DMS114 treated with DMSO at 0.1 percent for 48 hours (cell line): ENCODE results near the gene MAPK8IP2.
A peak's percentile ranks its signal among the peaks of the same experiment; 100 is the strongest.

Experiments used
- DNase-seq: peaks from one replicate; lab custom pipeline; 2025; ENCODE audit not compliant: unreplicated experiment; lab: John Stamatoyannopoulos, UW

The MAPK8IP2 gene

DNA sequence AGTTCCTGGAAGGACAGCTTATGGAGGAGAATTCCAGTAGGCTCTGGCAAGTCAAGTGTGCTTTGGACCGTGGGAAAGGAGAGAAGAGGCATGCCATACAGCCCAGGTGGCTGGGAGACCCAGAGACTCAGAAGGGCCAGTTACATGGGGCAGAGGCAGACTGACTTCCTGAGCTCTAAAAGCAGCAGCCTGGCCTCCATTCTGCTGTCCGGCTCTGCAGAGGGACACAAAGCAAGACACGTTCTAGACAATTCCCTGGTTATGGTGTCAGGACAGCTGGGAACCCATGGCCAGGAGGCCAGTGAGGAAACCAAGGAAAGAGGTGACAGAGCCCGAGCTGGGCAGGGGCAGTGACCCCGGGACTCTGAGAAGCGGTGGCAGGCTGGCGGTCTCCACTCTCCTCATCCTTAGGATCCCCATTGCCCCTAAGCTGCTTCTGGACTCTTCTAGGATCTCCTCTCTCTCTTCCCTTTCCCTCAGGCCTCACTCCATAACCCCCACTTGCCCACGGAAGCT lies 25.1 kb upstream of the MAPK8IP2 start:
- no peak for DNase-seq

DNA sequence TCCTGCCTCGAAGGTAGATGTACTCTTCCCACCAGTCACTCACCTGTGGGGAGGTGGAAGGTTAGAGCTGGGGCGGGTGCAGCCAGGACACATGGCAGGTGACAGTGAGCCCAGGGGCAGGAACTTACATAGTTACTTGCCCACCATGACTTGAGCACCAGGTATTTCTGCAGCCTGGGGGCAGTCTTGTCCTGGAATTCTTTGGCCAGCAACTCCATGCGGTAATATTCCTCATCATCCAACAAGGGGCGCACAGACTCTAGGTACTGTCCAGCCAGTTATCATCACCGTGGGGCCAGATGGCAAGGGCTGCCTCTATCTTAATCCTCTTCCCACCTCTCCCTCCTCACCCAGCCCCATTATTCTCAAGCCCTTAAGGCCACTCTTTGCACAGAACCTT lies 24.5 kb upstream of the MAPK8IP2 start:
- DNase-seq = peak; percentile 38

DNA sequence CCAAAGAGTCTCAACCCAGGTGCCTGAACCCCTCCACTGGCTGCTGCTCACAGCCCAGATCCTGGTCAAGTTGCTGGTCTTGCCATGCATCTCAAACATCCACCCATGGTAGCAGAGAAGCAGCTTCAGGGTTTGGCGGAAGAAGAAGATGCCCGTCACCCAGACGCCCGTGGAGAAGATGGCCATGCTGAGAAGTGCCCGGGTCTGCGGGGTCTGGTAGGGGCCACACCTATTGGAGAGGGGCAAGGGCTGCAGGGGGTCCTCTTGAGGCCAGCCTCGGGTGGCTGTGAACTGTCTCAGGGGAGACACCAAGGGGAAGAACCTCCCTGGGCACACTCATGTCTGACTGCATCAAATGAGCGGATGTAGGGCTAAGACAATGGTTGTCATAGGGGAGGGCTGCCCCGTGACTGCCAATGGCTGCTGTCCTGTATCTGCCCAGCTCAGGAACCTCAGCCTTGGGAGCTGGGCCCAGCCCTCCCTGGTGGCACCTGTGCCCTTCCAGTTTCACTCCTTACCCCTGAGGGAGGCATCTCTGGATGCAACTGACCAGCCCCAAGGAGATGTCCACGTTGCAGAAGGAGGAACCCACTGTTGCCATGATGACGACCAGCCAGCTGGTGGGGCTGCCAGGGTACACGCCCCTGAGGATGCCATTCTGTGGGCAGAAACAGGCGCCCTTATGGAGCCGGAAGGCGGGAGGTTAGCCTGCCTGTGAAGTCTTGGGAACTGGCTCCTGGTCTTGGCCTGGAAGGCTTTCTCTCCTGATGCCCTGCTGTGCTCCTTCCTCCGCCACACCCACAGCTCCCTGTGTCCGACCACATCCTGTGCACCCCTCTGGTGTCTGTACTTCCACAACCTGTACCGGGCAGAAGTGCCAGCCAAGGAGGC lies 23.5 kb upstream of the MAPK8IP2 start:
- DNase-seq = no peak

DNA sequence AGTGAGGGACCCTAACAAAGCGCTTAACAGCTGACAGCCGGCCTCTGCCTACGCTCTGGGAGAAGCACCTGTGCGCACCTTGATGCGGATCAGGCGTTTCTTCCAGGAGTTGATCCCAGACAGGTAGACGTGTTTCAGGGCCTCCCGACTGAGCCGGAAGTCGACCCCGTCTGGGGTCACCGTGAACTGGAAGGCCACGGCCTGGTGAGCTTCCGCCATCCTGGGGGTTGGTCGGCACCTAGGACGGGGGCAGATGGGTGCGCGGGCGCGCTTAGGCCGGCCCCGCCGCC lies 23.0 kb upstream of the MAPK8IP2 start:
- no peak for DNase-seq

- no peak for DNase-seq
These were observed 22.4 kb upstream of the MAPK8IP2 start, which contains the start of gene CPT1B for GRCh38 chr22:50577987-50578775. Gene CPT1B, minus strand, starts transcription at chr22:50578427. Its CDS starts 512 bp downstream, at chr22:50577915.

DNA sequence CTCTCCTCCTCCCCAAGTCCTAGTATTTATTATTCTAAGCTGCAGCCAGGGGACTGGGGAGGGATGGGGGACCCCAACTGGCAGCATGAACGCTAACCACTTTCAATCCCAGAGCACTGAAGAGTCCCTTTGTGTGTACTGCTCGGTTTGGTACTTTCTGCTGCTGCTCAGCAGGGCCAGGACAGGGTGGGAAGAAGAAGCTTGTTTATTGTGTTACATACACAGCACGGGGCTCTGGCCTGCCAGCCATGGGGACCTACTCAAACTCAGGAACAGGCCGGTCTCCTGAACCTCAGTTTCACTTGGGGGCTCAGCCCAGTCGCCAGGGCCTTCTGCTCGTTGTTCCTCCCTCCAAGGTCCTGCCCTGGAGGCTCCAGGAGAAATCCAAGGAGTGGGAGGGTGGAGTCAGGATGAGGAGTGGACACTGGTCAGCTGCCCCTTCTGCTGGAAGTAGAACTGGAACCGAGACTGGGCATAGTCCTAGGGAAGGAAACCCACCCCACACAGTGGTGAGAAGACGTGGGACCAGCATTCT lies 21.8 kb upstream of the MAPK8IP2 start:
- no peak for DNase-seq

GRCh38 chr22:50579752-50580151 lies 20.8 kb upstream of the MAPK8IP2 start:
- no peak for DNase-seq

- no peak for DNase-seq
These were observed 19.3 kb upstream of the MAPK8IP2 start for GRCh38 chr22:50581031-50581949.

- no peak for DNase-seq
These were observed 18.6 kb upstream of the MAPK8IP2 start for GRCh38 chr22:50581950-50582492.

- DNase-seq = peak; percentile 91
These were observed 17.9 kb upstream of the MAPK8IP2 start, which contains the start of gene CHKB for GRCh38 chr22:50582493-50583293. Gene CHKB, minus strand, starts transcription at chr22:50582849. Its CDS starts 68 bp downstream, at chr22:50582781.

DNA sequence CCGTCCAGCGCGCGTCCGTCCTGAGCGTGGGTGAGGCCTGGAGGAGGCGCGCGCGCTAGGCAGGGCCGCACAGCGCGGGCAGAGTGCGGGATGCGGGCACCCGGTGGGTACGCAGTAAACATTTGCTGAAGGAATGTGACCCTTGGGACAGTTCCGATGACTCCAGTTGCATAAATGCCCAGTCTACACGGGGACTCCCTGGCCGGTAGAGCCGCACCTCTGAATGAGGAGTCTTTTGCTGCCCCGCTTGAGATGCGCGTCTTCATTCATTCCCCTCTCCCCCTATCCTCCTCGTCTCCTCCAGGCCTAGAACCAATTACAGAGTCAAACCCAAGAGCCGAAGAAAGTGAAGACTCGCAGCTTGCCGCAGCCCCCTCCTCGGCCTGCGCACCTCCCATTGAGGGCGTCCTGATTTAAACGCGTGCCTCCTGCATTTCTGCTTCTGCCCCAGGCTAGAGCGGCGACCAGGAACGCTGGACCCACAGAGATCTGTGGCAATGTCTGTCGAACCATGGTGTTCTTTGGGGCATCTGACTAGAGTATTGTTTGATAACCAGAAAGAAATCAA lies 17.2 kb upstream of the MAPK8IP2 start:
- DNase-seq = no peak

GRCh38 chr22:50584106-50585096 lies 16.2 kb upstream of the MAPK8IP2 start:
- DNase-seq = no peak

DNA sequence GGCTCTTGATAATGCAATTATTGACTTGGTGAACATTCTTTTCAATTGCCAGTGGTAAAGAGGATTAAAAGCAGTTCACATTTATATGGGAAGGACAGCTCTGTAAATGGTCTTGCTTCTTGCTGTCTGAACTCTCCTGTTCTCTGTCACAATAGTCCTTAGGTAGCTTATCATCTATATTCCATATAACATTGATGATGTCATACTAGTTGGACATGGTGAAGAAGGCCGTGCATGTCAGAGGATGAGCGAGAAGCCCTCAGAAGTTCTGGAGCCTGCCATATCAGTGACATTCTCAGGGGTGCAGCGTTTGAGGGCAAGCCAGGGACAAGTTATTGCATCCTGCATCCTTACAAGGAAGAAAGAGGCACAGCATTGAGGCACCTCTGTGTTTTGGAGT lies 15.4 kb upstream of the MAPK8IP2 start:
- no peak for DNase-seq

DNA sequence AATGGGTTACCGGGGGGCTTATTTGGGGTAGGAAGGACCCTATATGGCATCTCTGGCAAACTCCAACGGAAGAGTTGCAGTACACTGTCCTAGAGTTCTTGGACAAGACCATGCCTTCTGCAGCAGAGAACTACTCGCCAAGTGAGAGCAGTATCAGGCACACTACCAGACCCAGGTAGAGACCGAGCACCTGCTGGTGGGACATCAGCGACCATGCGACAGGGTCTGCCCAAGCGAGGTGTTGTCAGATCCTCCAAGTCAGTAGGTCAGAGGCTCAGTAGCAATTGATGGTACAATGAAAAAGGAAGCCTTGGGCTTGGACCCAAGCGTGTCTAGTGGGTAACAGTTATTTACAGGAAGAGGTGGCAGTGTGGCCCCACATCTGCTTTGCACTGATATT lies 14.8 kb upstream of the MAPK8IP2 start:
- DNase-seq = no peak

GRCh38 chr22:50586416-50586815 lies 14.2 kb upstream of the MAPK8IP2 start:
- no peak for DNase-seq

DNA sequence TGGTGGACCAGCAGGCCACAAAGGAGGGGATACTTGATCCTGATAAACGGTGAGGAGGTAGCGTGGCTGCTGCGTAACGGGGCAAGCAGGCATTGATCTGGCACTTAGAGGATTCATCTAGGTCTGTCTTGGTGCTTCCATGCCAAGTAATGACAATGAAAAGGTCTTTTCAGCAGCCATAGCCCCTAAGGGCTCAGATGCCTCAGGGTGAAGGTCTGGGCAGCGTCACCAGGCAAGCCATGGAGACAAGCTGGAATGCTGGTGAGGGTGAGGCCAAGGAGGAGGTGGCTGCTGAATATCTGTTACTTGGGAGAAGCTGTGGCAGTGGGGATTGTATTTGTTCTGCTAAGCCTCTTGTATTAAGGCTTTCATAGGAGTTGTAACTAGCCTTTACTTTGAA lies 13.2 kb upstream of the MAPK8IP2 start:
- no peak for DNase-seq

- DNase-seq = no peak
These were observed 5.4 kb upstream of the MAPK8IP2 start for GRCh38 chr22:50595189-50595588.

DNA sequence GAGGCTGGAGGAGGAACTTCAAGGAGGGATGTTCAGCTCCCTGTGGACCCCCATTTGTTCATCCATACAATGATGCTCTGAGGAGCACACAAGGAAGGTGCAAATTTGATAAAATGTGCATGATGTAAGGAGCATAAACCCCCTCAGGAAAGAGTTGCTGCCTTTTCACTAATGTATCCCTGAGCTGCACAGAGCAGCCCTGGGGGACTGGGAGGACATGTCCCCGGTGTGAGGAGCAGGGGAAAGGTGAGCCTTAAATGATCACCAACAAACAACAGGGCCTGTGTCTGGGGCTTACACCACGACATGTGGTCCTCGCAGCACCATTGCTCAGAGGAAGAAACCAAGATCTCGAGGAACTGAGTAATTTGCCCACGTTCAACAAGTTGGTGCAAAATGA lies 3.5 kb upstream of the MAPK8IP2 start:
- no peak for DNase-seq
